IMR-90 (cell line): ENCODE measurements around the gene UBE2O. TPM values are rescaled to one million over a fixed set of nuclear protein-coding genes. Genes with fewer than 3 reads are reported as not detected.

Experiments
- ATAC-seq: fragments of 200-7000 bp; cut with Tn5 transposase; 2 replicates; pipeline ENCODE4 v1.9.1; 2020; ENCODE audit warnings: low read depth, mild to moderate bottlenecking, moderate library complexity
- BruUV-seq: library from RNA; stranded (reverse); fragments of 400-500 nt; replicated peaks from 2 replicates; lab custom pipeline; 2021; lab: Mats Ljungman, UMichigan
- CTCF ChIA-PET: fragments of 300-600 bp; formaldehyde crosslinking; extraction: SDS; loops from one replicate; lab custom pipeline; 2021; ENCODE audit warnings: antibody characterized with exemption; lab: Yijun Ruan, JAX
- POLR2A ChIA-PET: fragments of 300-600 bp; sonication (Branson Sonifier 250); formaldehyde crosslinking; loops from one replicate; lab custom pipeline; 2022; ENCODE audit warnings: antibody characterized with exemption; ENCODE audit not compliant: unreplicated experiment; lab: Charles Lee
- DNase-seq: peaks from one replicate; pipeline ENCODE4 v3.0.0; 2013
- H2AFZ ChIP-seq: replicated peaks from 2 replicates; pipeline ENCODE3; 2013; ENCODE audit warnings: low read length, mild to moderate bottlenecking; ENCODE audit not compliant: poor library complexity
- H2AK5ac ChIP-seq: 2 replicates; pipeline ENCODE4 v1.6.1; 2013; ENCODE audit warnings: low read depth, low read length, inconsistent platforms
- H2AK9ac ChIP-seq: replicated peaks from 2 replicates; pipeline ENCODE3; 2013; ENCODE audit warnings: mild to moderate bottlenecking, low read depth, low read length, moderate library complexity; ENCODE audit not compliant: poor library complexity
- H2BK120ac ChIP-seq: 2 replicates; pipeline ENCODE4 v1.6.1; 2013; ENCODE audit warnings: low read depth, low read length, inconsistent platforms
- H2BK15ac ChIP-seq: 3 replicates; pipeline ENCODE4 v1.6.1; 2013; ENCODE audit warnings: low read depth, low read length, inconsistent platforms
- H2BK20ac ChIP-seq: 2 replicates; pipeline ENCODE4 v1.6.1; 2013; ENCODE audit warnings: low read depth, mild to moderate bottlenecking, inconsistent platforms, low read length, moderate library complexity
- H2BK5ac ChIP-seq: 2 replicates; pipeline ENCODE4 v1.6.1; 2013; ENCODE audit warnings: mild to moderate bottlenecking, low read depth, low read length, inconsistent platforms; ENCODE audit not compliant: poor library complexity, severe bottlenecking
- H3K14ac ChIP-seq: replicated peaks from 2 replicates; pipeline ENCODE4 v1.6.1; 2013; ENCODE audit warnings: low read depth, low read length, inconsistent platforms
- H3K18ac ChIP-seq: 2 replicates; pipeline ENCODE4 v1.6.1; 2013; ENCODE audit warnings: low read depth, low read length, control low read depth
- H3K23ac ChIP-seq: 2 replicates; pipeline ENCODE4 v1.6.1; 2013; ENCODE audit warnings: low read depth, low read length, inconsistent platforms
- H3K27ac ChIP-seq: 2 replicates; pipeline ENCODE4 v1.5.1; 2013; ENCODE audit warnings: mild to moderate bottlenecking, control low read depth, low read length; ENCODE audit not compliant: insufficient read depth
- H3K27me3 ChIP-seq: 2 replicates; pipeline ENCODE4 v1.6.1; 2013; ENCODE audit warnings: low read length; ENCODE audit not compliant: control insufficient read depth, insufficient read depth
- H3K36me3 ChIP-seq: 2 replicates; pipeline ENCODE4 v1.6.1; 2013; ENCODE audit warnings: low read length, mixed read lengths; ENCODE audit not compliant: control insufficient read depth, insufficient read depth
- H3K4ac ChIP-seq: 2 replicates; pipeline ENCODE4 v1.6.1; 2013; ENCODE audit warnings: low read depth, low read length, inconsistent platforms
- H3K4me1 ChIP-seq: 2 replicates; pipeline ENCODE4 v1.6.1; 2013; ENCODE audit warnings: low read length, mixed read lengths; ENCODE audit not compliant: control insufficient read depth, insufficient read depth
- H3K4me2 ChIP-seq: 2 replicates; pipeline ENCODE4 v1.6.1; 2013; ENCODE audit warnings: low read depth, mild to moderate bottlenecking, control low read depth, low read length, moderate library complexity
- H3K4me3 ChIP-seq: 2 replicates; pipeline ENCODE4 v1.5.1; 2013; ENCODE audit warnings: low read depth, mild to moderate bottlenecking, control low read depth, low read length, moderate library complexity; ENCODE audit not compliant: insufficient read depth
- H3K56ac ChIP-seq: 2 replicates; pipeline ENCODE4 v1.6.1; 2013; ENCODE audit warnings: low read length, inconsistent platforms; ENCODE audit not compliant: insufficient read depth; ENCODE audit errors: extremely low read depth
- H3K79me1 ChIP-seq, 2 experiments: 2 replicates each; pipeline ENCODE4 v1.6.1; 2013; ENCODE audit warnings: low read length in 2 of 2, inconsistent platforms in 1 of 2, low read depth in 1 of 2
- H3K9ac ChIP-seq: 2 replicates; pipeline ENCODE4 v1.6.1; 2013; ENCODE audit warnings: low read depth, low read length, control low read depth
- H3K9me1 ChIP-seq: 2 replicates; pipeline ENCODE4 v1.6.1; 2013; ENCODE audit warnings: low read length, inconsistent platforms; ENCODE audit not compliant: insufficient read depth
- H3K9me3 ChIP-seq: 2 replicates; pipeline ENCODE4 v1.6.1; 2013; ENCODE audit warnings: low read length; ENCODE audit not compliant: control insufficient read depth, insufficient read depth
- H4K20me1 ChIP-seq: 2 replicates; pipeline ENCODE4 v1.6.1; 2013; ENCODE audit warnings: low read length, inconsistent platforms; ENCODE audit not compliant: insufficient read depth
- H4K5ac ChIP-seq: 2 replicates; pipeline ENCODE4 v1.6.1; 2013; ENCODE audit warnings: mild to moderate bottlenecking, low read depth, low read length, control low read depth
- H4K8ac ChIP-seq, 2 experiments: 2 replicates each; pipeline ENCODE4 v1.6.1; 2013; ENCODE audit warnings: low read depth in 2 of 2, low read length in 2 of 2, control low read depth in 1 of 2, inconsistent platforms in 1 of 2
- H4K91ac ChIP-seq: 2 replicates; pipeline ENCODE4 v1.6.1; 2013; ENCODE audit warnings: low read depth, low read length, inconsistent platforms; ENCODE audit not compliant: insufficient read depth
- BHLHE40 ChIP-seq: fragments of 150-350 bp; IDR thresholded peaks from 2 replicates; pipeline ENCODE4 v1.6.1; 2016; ENCODE audit warnings: mild to moderate bottlenecking, low read depth, low read length
- CEBPB ChIP-seq: IDR thresholded peaks from 2 replicates; pipeline ENCODE4 v1.6.1; 2012; ENCODE audit warnings: low read depth, low read length, improper control_type of control experiment
- CHD1 ChIP-seq: IDR thresholded peaks from 2 replicates; pipeline ENCODE4 v1.6.1; 2012; ENCODE audit warnings: low read depth, low read length, improper control_type of control experiment
- CTCF ChIP-seq: conservative IDR thresholded peaks from 2 replicates; pipeline ENCODE4 v1.5.1; 2012; ENCODE audit warnings: mild to moderate bottlenecking, low read depth, low read length, improper control_type of control experiment
- ELK1 ChIP-seq: fragments of 150-350 bp; IDR thresholded peaks from 2 replicates; pipeline ENCODE4 v1.6.1; 2016; ENCODE audit warnings: low read depth, mild to moderate bottlenecking, low read length, moderate library complexity, borderline replicate concordance
- FOS ChIP-seq: fragments of 150-350 bp; IDR thresholded peaks from 2 replicates; pipeline ENCODE4 v1.6.1; 2016; ENCODE audit warnings: low read depth, low read length
- MAFK ChIP-seq: IDR thresholded peaks from 2 replicates; pipeline ENCODE4 v1.6.1; 2012; ENCODE audit warnings: low read depth, low read length, improper control_type of control experiment
- MAZ ChIP-seq: IDR thresholded peaks from 2 replicates; pipeline ENCODE4 v1.6.1; 2012; ENCODE audit warnings: low read depth, mild to moderate bottlenecking, low read length, improper control_type of control experiment, moderate library complexity, borderline replicate concordance
- MXI1 ChIP-seq: IDR thresholded peaks from 2 replicates; pipeline ENCODE4 v1.6.1; 2012; ENCODE audit warnings: low read depth, mild to moderate bottlenecking, low read length, moderate library complexity, borderline replicate concordance
- NFE2L2 ChIP-seq: fragments of 150-350 bp; IDR thresholded peaks from 2 replicates; pipeline ENCODE4 v1.6.1; 2016; ENCODE audit warnings: low read depth, mild to moderate bottlenecking, low read length
- POLR2A ChIP-seq: IDR thresholded peaks from 2 replicates; pipeline ENCODE4 v1.6.1; 2012; ENCODE audit warnings: mild to moderate bottlenecking, low read depth, low read length
- RAD21 ChIP-seq: IDR thresholded peaks from 2 replicates; pipeline ENCODE4 v1.6.1; 2012; ENCODE audit warnings: low read length, improper control_type of control experiment
- RCOR1 ChIP-seq: IDR thresholded peaks from 2 replicates; pipeline ENCODE4 v1.6.1; 2012; ENCODE audit warnings: mild to moderate bottlenecking, low read length, improper control_type of control experiment; ENCODE audit not compliant: insufficient replicate concordance
- RFX5 ChIP-seq: IDR thresholded peaks from 2 replicates; pipeline ENCODE4 v1.8.0; 2012; ENCODE audit warnings: low read depth, mild to moderate bottlenecking, low read length, moderate library complexity
- SMC3 ChIP-seq: fragments of 150-350 bp; IDR thresholded peaks from 2 replicates; pipeline ENCODE4 v1.6.1; 2016; ENCODE audit warnings: low read depth, mild to moderate bottlenecking, antibody characterized with exemption, low read length, moderate library complexity
- USF2 ChIP-seq: fragments of 150-350 bp; IDR thresholded peaks from 2 replicates; pipeline ENCODE4 v1.6.1; 2017; ENCODE audit warnings: mild to moderate bottlenecking, antibody characterized with exemption, low read length, low read depth
- WGBS, 2 experiments: methylation state at CpG; one replicate each; pipeline versions ENCODE4 v1.1.5 to v1.1.7; 2013; ENCODE audit warnings: missing lambda C conversion rate in 2 of 2; ENCODE audit not compliant: insufficient read length in 1 of 2; ENCODE audit errors: extremely low coverage in 2 of 2; 5-methylcytosine and 5-hydroxymethylcytosine counted together
- dilution Hi-C: fragments of 300-500 bp; cut with HindIII; formaldehyde crosslinking; loops from one replicate; pipeline ENCODE4 v1.14.3; 2018; ENCODE audit warnings: low sequenced_read_pairs; ENCODE audit not compliant: unreplicated experiment
- in situ Hi-C: fragments of 300-500 bp; cut with MboI; formaldehyde crosslinking; loops from 3 replicates; pipeline ENCODE4 v1.14.3; 2019; ENCODE audit warnings: low sequenced_read_pairs, inconsistent platforms, mixed read lengths
- intact Hi-C: fragments of 100-400 bp; cut with micrococcal nuclease; formaldehyde crosslinking; loops from 2 replicates; pipeline ENCODE4 v1.10.0; 2022
- polyA plus RNA-seq, 3 experiments: library from polyadenylated mRNA; depleted of rRNA; stranded (reverse); fragments of >200 nt; gene quantifications; 2 replicates each; pipeline ENCODE4 v1.2.3, GENCODE V29; 2012; ENCODE audit warnings: low replicate concordance in 1 of 3
- total RNA-seq: library from RNA; depleted of rRNA; stranded (reverse); fragments of >200 nt; gene quantifications from 2 replicates; pipeline ENCODE4 v1.2.3, GENCODE V29; 2012

Gene UBE2O
- total and polyA plus RNA-seq, 2 of the 4 experiments (the other 2 are of a cell fraction), result 17.6 TPM

GRCh38 chr17:76416899-76417298, 36.1 kb downstream of the UBE2O start:
- no peak for DNase-seq
- Histone ChIP-seq H3K9ac (no peak overlapping the region), H3K4me2 (no peak overlapping the region), H3K4me1 (peaks cover 14% of the 10 kb centered on the region), H2BK20ac (no peak overlapping the region), H4K20me1 (peaks cover 78% of the 10 kb centered on the region), H3K4me3 (no peak overlapping the region), H2BK15ac (no peak overlapping the region), H2AK9ac (no peak overlapping the region), H3K9me1 (peaks cover 29% of the 10 kb centered on the region), H2AFZ (no peak overlapping the region), H3K9me3 (no peaks in the 10 kb centered on the region), H3K14ac (no peak overlapping the region), H2BK120ac (no peak overlapping the region), H3K23ac (no peak overlapping the region), H4K91ac (no peak overlapping the region), H3K4ac (no peak overlapping the region), H3K27me3 (no peaks in the 10 kb centered on the region), H3K18ac (no peak overlapping the region), H3K27ac (no peak overlapping the region), H3K56ac (no peak overlapping the region), H3K36me3 (peaks cover 8% of the 10 kb centered on the region; the same call in 1 of the 2 replicates), H2AK5ac (no peak overlapping the region), H4K5ac (no peak overlapping the region), H3K79me1 (peaks cover 58 to 88% of the 10 kb centered on the region in 2 experiments), H2BK5ac (no peak overlapping the region), H4K8ac (no peak overlapping the region)
- no TSS peak for BruUV-seq
- ATAC-seq, result no peak
- CTCF ChIA-PET, result interaction anchor here (0.9 kb wide), 1 partner anchor 19 kb away, joined by 3 read pairs; no protein-coding TSS in a partner anchor
- dilution Hi-C loops, result no loop called here
- POLR2A ChIA-PET, result no interaction called here
- 92% methylated on average over 2 of the region's 4 CpGs; no CpG with 5 or more reads in 1 of the 2 experiments for WGBS, 2 experiments
- in situ Hi-C loops, result no loop called here
- TF ChIP-seq NFE2L2 (no peak), USF2 (no peak), POLR2A (no peak), CTCF (no peak), CHD1 (no peak), MAFK (no peak), MAZ (no peak), RCOR1 (no peak), RFX5 (no peak), RAD21 (no peak), MXI1 (no peak), SMC3 (no peak), FOS (no peak), BHLHE40 (no peak), ELK1 (no peak), CEBPB (no peak)
- intact Hi-C loops, result no loop called here
